Activated CD4-positive, alpha-beta T cell treated with anti-CD3 and anti-CD28 coated beads, Interleukin-2, amount 10 ng/mL, durations not matched to agents 7 days and 5 days (primary cell): ENCODE results near the gene IFFO2. TPM values are rescaled to one million over a fixed set of nuclear protein-coding genes. Genes with fewer than 3 reads are reported as not detected.

Experiments
- CTCF ChIA-PET: fragments of 350-600 bp; sonication (Branson Sonifier 250); formaldehyde crosslinking; loops from one replicate; lab custom pipeline; 2021; ENCODE audit warnings: antibody characterized with exemption; lab: Charles Lee
- POLR2A ChIA-PET: fragments of 350-600 bp; sonication (Branson Sonifier 250); formaldehyde crosslinking; loops from one replicate; lab custom pipeline; 2021; ENCODE audit warnings: antibody characterized with exemption; lab: Charles Lee
- DNase-seq: peaks from one replicate; pipeline ENCODE4 v3.0.0-alpha.2; 2020
- H3K27ac Mint-ChIP-seq: one replicate; pipeline ENCODE4 v1.8.0; 2021; ENCODE audit warnings: mild to moderate bottlenecking, moderate library complexity, mixed read lengths
- H3K27me3 Mint-ChIP-seq: one replicate; pipeline ENCODE4 v1.8.0; 2021; ENCODE audit warnings: mixed read lengths
- H3K36me3 Mint-ChIP-seq: one replicate; pipeline ENCODE4 v1.8.0; 2021; ENCODE audit warnings: low read depth, mixed read lengths
- H3K4me1 Mint-ChIP-seq: one replicate; pipeline ENCODE4 v1.8.0; 2021; ENCODE audit warnings: mixed read lengths
- H3K4me3 Mint-ChIP-seq: one replicate; pipeline ENCODE4 v1.8.0; 2021; ENCODE audit warnings: mild to moderate bottlenecking, moderate library complexity, mixed read lengths
- H3K9me3 Mint-ChIP-seq: one replicate; pipeline ENCODE4 v1.8.0; 2021; ENCODE audit warnings: mixed read lengths
- total RNA-seq, 2 experiments: library from RNA; stranded (reverse); gene quantifications; one replicate each; pipeline ENCODE4 v1.2.3, GENCODE V29; 2021

IFFO2 gene
- total RNA-seq, 2 experiments from 2014 or later, result 20.4 to 21.7 TPM

DNA sequence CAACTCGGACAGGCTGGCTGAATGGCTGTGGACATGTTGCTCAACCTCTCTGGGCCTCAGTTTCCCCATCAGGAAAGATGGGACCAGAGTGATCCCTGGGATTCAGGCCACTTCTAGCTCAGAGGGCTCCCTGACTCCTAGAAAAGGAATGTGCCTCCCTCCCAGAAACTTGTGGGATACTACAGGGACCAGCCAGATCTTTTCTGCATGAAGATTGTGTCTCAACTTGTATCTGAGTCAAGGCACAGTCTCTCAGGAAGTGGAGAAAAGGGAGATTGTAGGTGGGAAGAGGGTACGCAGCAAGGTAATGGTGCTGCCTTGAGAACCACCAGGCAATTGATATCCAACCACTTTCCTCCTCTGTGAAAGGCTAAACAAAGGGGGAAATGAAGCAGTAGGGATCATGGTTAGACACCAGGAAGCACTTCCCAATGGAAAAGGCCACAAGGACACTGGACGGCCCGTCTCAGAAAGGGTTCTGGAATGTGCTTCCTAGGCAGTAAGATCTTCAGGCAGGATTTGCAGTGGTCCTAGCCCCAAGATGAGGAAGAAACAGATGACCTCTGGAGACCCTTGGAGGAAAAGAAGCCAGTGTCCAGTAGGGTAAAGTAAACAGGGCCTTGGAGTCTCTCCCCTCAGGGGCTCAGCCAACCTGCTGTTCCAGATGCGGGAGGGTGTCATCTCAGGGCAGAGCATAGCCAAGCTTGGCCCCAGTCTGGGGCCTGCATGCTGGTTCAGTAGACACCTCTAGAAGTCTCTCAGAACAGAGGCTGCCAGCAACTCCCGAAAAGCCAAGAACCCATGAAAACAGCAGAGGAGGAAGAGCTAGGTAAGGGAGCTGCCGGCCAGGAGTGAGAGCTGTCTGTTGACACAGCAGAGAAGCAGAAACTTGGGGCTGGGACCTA, 16.8 kb downstream of the IFFO2 start:
- Mint-ChIP-seq H3K36me3 (no peaks in the 10 kb centered on the region), H3K9me3 (no peaks in the 10 kb centered on the region), H3K4me1 (peaks cover 24% of the 10 kb centered on the region), H3K27ac (peak overlapping the region; percentile 46), H3K4me3 (no peak overlapping the region), H3K27me3 (no peaks in the 10 kb centered on the region)
- ChIA-PET POLR2A (no interaction called here), CTCF (interaction anchor here (0.6 to 2.4 kb wide), 4 partner anchors 9 to 716 kb away, joined by 3 to 10 read pairs (median 6); no protein-coding TSS in a partner anchor)
- no peak for DNase-seq

DNA sequence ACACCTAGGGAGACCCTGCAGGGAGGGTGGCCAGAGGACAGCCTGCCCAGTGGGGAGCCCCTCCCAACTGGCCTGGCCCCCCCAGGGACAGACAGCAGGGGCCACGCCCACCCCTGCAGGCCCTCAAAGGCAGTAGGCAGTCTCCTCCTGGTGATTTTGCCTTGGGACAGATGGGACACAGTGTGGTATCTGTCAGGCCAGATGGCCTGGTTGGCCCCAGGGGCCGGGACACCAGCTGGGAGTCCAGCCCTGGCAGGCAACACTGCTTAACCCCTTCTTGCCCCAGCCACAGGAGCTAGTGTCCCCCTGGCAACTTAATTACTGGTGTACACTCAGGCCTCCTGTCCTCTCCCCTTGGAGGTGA, 17.8 kb downstream of the IFFO2 start:
- Mint-ChIP-seq H3K36me3 (no peaks in the 10 kb centered on the region), H3K27me3 (no peaks in the 10 kb centered on the region), H3K9me3 (no peaks in the 10 kb centered on the region), H3K4me3 (no peak overlapping the region), H3K4me1 (peaks cover 26% of the 10 kb centered on the region), H3K27ac (no peak overlapping the region)
- ChIA-PET CTCF (interaction anchor here (0.6 to 2.3 kb wide), 3 partner anchors 8 to 717 kb away, joined by 3 to 10 read pairs (median 6); no protein-coding TSS in a partner anchor), POLR2A (no interaction called here)
- DNase-seq, result no peak

- Mint-ChIP-seq H3K4me1 (peaks cover 27% of the 10 kb centered on the region), H3K36me3 (no peaks in the 10 kb centered on the region), H3K9me3 (no peaks in the 10 kb centered on the region), H3K27ac (no peak overlapping the region), H3K4me3 (no peak overlapping the region), H3K27me3 (no peaks in the 10 kb centered on the region)
- ChIA-PET POLR2A (no interaction called here), CTCF (interaction anchor here (1.6 to 2.3 kb wide), 3 partner anchors 8 to 12 kb away, joined by 6 to 10 read pairs (median 7); no protein-coding TSS in a partner anchor)
- DNase-seq, result no peak
These were observed 18.3 kb downstream of the IFFO2 start for GRCh38 chr1:18938008-18938706.

DNA sequence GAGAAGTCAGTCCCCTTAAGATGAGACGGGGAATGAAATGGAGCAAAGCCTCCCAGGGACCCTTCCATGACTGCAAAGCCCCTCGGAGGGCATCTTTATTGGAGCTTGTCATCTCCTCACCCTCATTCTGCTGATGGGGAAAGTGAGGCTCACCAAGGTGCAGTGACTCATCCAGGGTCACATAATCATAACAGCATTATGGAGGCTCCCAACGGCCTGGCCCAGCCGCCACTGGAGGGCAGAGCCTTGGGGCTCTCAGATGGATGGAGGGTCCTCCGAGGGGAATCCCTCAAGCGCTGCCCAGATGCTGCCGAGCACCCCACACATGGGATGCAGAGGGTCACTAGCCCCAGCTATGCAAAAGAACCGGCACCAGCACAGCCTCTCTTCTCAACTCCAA, 18.9 kb downstream of the IFFO2 start:
- no peak for DNase-seq
- CTCF ChIA-PET, result interaction anchor here (0.7 to 1.7 kb wide), 3 partner anchors 10 to 24 kb away, joined by 3 to 7 read pairs (median 6); no protein-coding TSS in a partner anchor
- Mint-ChIP-seq H3K4me3 (no peak overlapping the region), H3K27me3 (no peaks in the 10 kb centered on the region), H3K9me3 (no peaks in the 10 kb centered on the region), H3K27ac (no peak overlapping the region), H3K4me1 (peaks cover 31% of the 10 kb centered on the region), H3K36me3 (no peaks in the 10 kb centered on the region)
- POLR2A ChIA-PET, result no interaction called here

DNA sequence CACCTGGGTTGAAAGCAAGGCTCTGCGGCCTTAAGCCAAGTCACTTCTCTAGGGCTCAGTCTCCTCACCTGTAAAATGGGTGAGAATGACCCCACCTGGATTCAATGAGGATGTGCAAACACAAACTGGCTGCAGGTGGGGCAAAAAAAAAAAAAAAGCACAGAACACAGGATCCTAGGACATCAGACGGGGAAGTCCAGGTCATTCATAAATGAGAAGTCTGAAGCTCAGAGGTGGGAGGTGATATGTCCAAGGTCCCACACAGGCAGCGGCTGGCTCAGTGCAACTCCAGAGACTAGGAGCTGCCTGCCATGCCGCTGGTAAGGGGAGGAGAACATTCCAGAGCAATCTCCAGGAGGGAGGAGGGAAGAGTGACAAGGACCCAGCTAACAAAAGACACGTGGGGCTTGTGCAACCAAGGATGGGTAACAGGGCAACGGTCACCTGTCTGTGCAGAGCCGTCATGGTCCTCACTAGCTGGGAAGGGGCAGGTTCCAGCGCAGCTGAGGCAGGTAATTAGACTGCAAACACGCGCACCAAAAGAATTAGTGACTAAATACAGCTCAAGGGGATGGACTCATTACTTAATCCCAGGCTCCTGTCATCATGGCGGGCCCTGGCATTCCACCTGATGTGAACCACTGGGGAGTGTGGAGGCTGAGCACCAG, 19.5 kb downstream of the IFFO2 start:
- H3K36me3 Mint-ChIP-seq, result no peaks in the 10 kb centered on the region
- H3K4me3 Mint-ChIP-seq, result no peak overlapping the region
- peak overlapping the region; percentile 15 for H3K27ac Mint-ChIP-seq
- CTCF ChIA-PET, result interaction anchor here (0.7 to 1.6 kb wide), 4 partner anchors 8 to 37 kb away, joined by 3 to 7 read pairs (median 4); no protein-coding TSS in a partner anchor
- H3K4me1 Mint-ChIP-seq, result peaks cover 35% of the 10 kb centered on the region
- H3K9me3 Mint-ChIP-seq, result no peaks in the 10 kb centered on the region
- no peaks in the 10 kb centered on the region for H3K27me3 Mint-ChIP-seq
- DNase-seq, result no peak
- POLR2A ChIA-PET, result no interaction called here

- Mint-ChIP-seq H3K4me3 (no peak overlapping the region), H3K9me3 (no peaks in the 10 kb centered on the region), H3K36me3 (no peaks in the 10 kb centered on the region), H3K27me3 (no peaks in the 10 kb centered on the region), H3K27ac (no peak overlapping the region), H3K4me1 (peaks cover 38% of the 10 kb centered on the region)
- no peak for DNase-seq
- ChIA-PET POLR2A (no interaction called here), CTCF (interaction anchor here (0.8 to 1.6 kb wide), 3 partner anchors 9 to 37 kb away, joined by 3 to 7 read pairs (median 5); no protein-coding TSS in a partner anchor)
These were observed 20.0 kb downstream of the IFFO2 start for GRCh38 chr1:18936471-18936813.

DNA sequence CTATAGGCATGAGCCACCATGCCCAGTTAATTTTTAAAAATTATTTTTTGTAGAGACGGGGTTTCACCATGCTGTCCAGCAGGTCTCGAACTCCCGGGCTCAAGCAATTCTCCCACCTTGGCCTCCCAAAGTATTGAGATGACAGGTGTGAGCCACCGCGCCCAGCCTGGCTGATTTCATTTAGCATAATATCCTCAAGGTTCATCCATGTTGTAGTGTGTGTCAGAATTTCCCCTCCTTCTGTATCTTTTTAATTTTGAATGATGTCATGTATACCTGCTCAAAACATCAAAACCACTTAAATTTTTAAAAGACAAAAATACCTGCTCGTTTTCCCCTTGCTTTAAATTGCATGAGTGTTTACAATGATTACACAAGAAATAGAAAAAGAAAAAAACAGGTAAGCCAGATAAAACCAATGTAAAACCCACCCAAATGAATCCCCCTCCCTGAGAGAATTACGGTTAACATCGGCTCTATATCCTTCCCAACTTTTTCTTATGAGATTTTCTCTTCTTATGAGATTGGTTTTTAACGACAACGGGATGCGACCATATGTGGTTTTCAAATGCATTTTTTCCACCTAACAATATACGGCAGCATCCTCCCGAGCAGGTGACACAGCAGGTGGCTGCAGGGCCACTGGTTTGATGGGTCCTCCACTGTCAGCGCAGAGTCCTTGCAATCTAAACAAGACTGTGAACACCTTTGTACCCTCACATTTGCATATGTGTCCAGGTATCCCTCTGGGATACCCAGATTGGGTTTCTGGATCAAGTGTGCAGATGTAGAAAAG, 22.1 kb downstream of the IFFO2 start:
- peak; percentile 29 for DNase-seq
- Mint-ChIP-seq H3K4me1 (peaks cover 51% of the 10 kb centered on the region), H3K27ac (peak overlapping the region; percentile 80), H3K36me3 (no peaks in the 10 kb centered on the region), H3K9me3 (no peaks in the 10 kb centered on the region), H3K4me3 (peak overlapping the region; percentile 39), H3K27me3 (no peaks in the 10 kb centered on the region)
- CTCF ChIA-PET, result interaction anchor here (1.6 kb wide), 1 partner anchor 8 kb away, joined by 6 read pairs; no protein-coding TSS in a partner anchor
- POLR2A ChIA-PET, result no interaction called here

- Mint-ChIP-seq H3K4me3 (no peak overlapping the region), H3K4me1 (peaks cover 62% of the 10 kb centered on the region), H3K36me3 (no peaks in the 10 kb centered on the region), H3K27ac (no peak overlapping the region), H3K27me3 (no peaks in the 10 kb centered on the region), H3K9me3 (no peaks in the 10 kb centered on the region)
- POLR2A ChIA-PET, result no interaction called here
- DNase-seq, result no peak
- CTCF ChIA-PET, result no interaction called here
These were observed 23.6 kb downstream of the IFFO2 start for GRCh38 chr1:18932879-18933278.

GRCh38 chr1:18932387-18932786, 24.1 kb downstream of the IFFO2 start:
- ChIA-PET CTCF (no interaction called here), POLR2A (no interaction called here)
- Mint-ChIP-seq H3K4me3 (no peak overlapping the region), H3K27ac (peak overlapping the region; percentile 3), H3K36me3 (no peaks in the 10 kb centered on the region), H3K9me3 (no peaks in the 10 kb centered on the region), H3K27me3 (no peaks in the 10 kb centered on the region), H3K4me1 (peaks cover 67% of the 10 kb centered on the region)
- no peak for DNase-seq

GRCh38 chr1:18931730-18932129, 24.7 kb downstream of the IFFO2 start:
- Mint-ChIP-seq H3K4me3 (no peak overlapping the region), H3K9me3 (no peaks in the 10 kb centered on the region), H3K4me1 (peaks cover 72% of the 10 kb centered on the region), H3K27me3 (no peaks in the 10 kb centered on the region), H3K36me3 (no peaks in the 10 kb centered on the region), H3K27ac (no peak overlapping the region)
- POLR2A ChIA-PET, result no interaction called here
- CTCF ChIA-PET, result no interaction called here
- no peak for DNase-seq

DNA sequence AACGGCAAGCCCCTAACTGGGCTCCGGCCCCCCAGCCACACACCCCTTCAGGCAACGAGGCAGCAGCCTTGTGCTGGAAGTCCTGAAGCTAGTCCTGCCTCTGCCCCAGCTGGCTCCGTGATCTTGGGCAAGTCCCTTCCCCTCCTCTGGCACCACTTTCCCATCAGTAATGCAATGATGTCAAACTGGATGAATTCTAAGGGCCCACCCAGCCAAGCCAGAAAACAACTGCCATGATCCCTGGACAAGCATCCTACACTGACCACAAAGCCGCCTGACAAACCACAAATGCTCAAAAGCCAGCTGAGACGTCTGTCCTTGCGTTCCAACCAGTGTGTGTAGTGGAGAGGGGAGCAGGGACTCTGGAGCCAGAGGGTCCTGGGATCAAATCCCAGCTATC, 26.8 kb downstream of the IFFO2 start:
- Mint-ChIP-seq H3K27ac (peak overlapping the region; percentile 55), H3K4me1 (peaks cover 75% of the 10 kb centered on the region), H3K36me3 (peaks cover 3% of the 10 kb centered on the region), H3K9me3 (no peaks in the 10 kb centered on the region), H3K27me3 (no peaks in the 10 kb centered on the region), H3K4me3 (no peak overlapping the region)
- no peak for DNase-seq
- POLR2A ChIA-PET, result no interaction called here
- CTCF ChIA-PET, result interaction anchor here (0.9 to 2.2 kb wide), 3 partner anchors 10 to 26 kb away, joined by 3 to 10 read pairs (median 6); no protein-coding TSS in a partner anchor

DNA sequence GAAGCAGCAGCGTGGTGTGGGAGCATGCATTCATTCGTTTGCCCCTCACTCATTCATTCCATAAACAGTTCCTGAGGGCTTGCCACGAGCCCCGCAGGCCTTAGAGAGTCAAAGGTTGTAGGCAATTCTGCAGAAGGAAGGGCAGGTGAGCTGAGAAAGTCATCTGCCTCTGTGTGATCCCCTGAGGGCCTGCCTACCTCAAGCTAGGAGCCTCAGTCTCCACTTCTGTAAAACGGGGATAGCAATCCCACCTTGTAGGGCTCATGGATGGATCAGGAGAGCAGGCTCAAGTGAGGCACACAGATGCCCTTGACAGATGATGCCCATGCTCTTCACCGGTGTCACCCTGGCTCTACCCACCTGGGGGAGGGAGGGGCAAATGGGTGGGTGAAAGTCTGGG, 27.5 kb downstream of the IFFO2 start:
- H3K4me1 Mint-ChIP-seq, result peaks cover 77% of the 10 kb centered on the region
- no peaks in the 10 kb centered on the region for H3K27me3 Mint-ChIP-seq
- peaks cover 3% of the 10 kb centered on the region for H3K36me3 Mint-ChIP-seq
- ChIA-PET POLR2A (no interaction called here), CTCF (interaction anchor here (2.0 to 2.2 kb wide), 2 partner anchors 9 to 16 kb away, joined by 6 read pairs; no protein-coding TSS in a partner anchor)
- peak overlapping the region; percentile 54 for H3K27ac Mint-ChIP-seq
- H3K9me3 Mint-ChIP-seq, result no peaks in the 10 kb centered on the region
- no peak overlapping the region for H3K4me3 Mint-ChIP-seq
- DNase-seq, result no peak
